Measurements from ENCODE around the gene LRP2BP.
"Not testable (repeated sequence)": the region's sequence is repeated elsewhere in the genome, so short reads cannot be mapped to it uniquely, and the experiment has no call there.

LRP2BP gene

DNA sequence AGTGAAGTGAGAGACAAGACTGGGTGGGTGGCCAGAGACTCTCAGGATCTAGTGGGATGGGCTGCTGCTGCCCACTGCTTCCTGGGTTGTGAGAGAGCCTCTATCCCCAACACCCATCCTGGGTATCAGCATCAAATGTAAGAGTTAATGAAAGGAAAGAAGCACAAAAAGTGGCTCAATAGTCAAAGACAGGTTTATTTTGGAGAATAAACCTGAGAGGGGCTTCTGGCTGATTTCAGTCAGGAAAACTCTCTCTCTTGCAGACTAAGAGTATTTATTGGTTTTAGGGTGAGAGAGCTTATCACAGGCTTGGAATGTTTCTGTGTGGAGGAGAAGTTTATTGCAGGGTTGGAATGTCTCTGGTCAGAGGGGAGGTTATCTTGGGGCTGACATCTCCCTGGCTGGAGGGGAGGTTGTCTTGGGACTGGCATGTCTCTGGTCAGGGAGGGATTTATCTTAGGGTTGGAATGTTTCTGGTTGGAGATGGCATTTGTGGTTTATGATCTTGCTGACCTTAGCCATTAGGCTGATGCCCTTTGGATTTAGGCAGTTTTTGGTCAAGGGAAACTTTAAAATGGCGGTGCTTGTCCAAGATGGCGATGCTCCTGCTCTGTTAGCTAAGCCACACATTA is 65.7 kb downstream of the LRP2BP start:
- not testable (repeated sequence) for DNase-seq (ENCODE audit: low read depth in 2 of 3, low spot score in 1 of 3)

GRCh38 chr4:185328586-185328985 is 67.1 kb downstream of the LRP2BP start:
- no peak for DNase-seq (ENCODE audit: low read depth in 2 of 3, low spot score in 1 of 3)

GRCh38 chr4:185325721-185326120 is 70.0 kb downstream of the LRP2BP start:
- not testable (repeated sequence) for DNase-seq (ENCODE audit: low read depth in 2 of 3, low spot score in 1 of 3)

GRCh38 chr4:185324361-185324760 is 71.4 kb downstream of the LRP2BP start:
- not testable (repeated sequence) for DNase-seq (ENCODE audit: low read depth in 2 of 3, low spot score in 1 of 3)

- DNase-seq (ENCODE audit: low read depth in 2 of 3, low spot score in 1 of 3) = no peak
Observed at GRCh38 chr4:185323606-185324005, 72.1 kb downstream of the LRP2BP start.

- DNase-seq (ENCODE audit: low read depth in 2 of 3, low spot score in 1 of 3) = no peak
Observed at GRCh38 chr4:185322803-185323202, 72.9 kb downstream of the LRP2BP start.

DNA sequence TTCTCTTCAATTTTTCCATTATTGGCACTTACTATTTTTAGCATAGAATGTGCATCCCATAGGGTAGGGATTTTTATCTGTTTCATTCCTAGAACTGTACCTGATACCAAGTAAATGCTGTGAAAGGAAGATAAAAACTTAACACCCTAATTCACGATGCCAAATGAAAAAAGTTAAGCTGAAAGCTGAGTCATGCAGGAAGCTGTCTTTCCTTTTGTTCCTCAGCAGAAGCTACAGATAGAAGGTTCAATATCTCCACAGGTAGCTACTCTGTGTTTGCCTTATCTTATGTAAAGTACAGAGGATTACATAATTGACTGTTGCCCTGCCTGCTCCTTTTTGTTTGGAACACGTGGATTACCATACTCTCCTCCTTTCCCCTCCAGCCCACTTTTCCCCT is 77.0 kb downstream of the LRP2BP start:
- DNase-seq (ENCODE audit: low read depth in 2 of 3, low spot score in 1 of 3) = no peak

GRCh38 chr4:185317880-185318279 is 77.8 kb downstream of the LRP2BP start:
- DNase-seq (ENCODE audit: low read depth in 2 of 3, low spot score in 1 of 3) = no peak

- not testable (repeated sequence) for DNase-seq (ENCODE audit: low read depth in 2 of 3, low spot score in 1 of 3)
Observed at GRCh38 chr4:185317462-185317861, 78.3 kb downstream of the LRP2BP start.

Data from stimulated activated CD4-positive, alpha-beta T cell treated with anti-CD3 and anti-CD28 coated beads, Interleukin-12 subunit alpha, Interleukin-12 subunit beta, amount 100 ng/mL, for 48 hours (primary cell).